A549 (cell line): ENCODE measurements around the gene PLIN4. TPM values are rescaled to one million over a fixed set of nuclear protein-coding genes. Genes with fewer than 3 reads are reported as not detected.

Experiments used
- ATAC-seq, 2 experiments: fragments of 200-7000 bp in 1 of 2; fragments of >200 bp in 1 of 2; cut with Nextera tagmentation in 1 of 2; cut with Tn5 transposase in 1 of 2; 3 replicates each; pipeline versions ENCODE4 v1.8.0 to v1.9.1; 2018 to 2020; ENCODE audit warnings: mild to moderate bottlenecking in 1 of 2, moderate library complexity in 1 of 2
- CTCF ChIA-PET: fragments of 300-600 bp; sonication (Branson Sonifier 250); formaldehyde crosslinking; extraction: SDS; loops from one replicate; lab custom pipeline; 2021; ENCODE audit warnings: antibody characterized with exemption, inconsistent platforms; lab: Yijun Ruan, JAX
- POLR2A ChIA-PET: fragments of 350-600 bp; formaldehyde crosslinking; extraction: SDS; loops from one replicate; lab custom pipeline; 2021; ENCODE audit warnings: antibody characterized with exemption, inconsistent platforms; lab: Yijun Ruan, JAX
- DNase-seq, 2 experiments: peaks; one replicate each; pipeline versions ENCODE4 v3.0.0 to v3.0.0-alpha.2; 2011 to 2016; ENCODE audit warnings: low read depth in 1 of 2, low spot score in 1 of 2
- FAIRE-seq: peaks from 2 replicates; lab custom pipeline; 2011; peaks lifted over from hg19 to GRCh38; lab: Jason Lieb, UNC
- H3K27ac ChIP-seq, 2 experiments: fragments of >200 bp; sonication (Bioruptor Twin); formaldehyde crosslinking; 3 replicates each; pipeline ENCODE4 v1.5.1; 2016 to 2017
- H3K4me1 ChIP-seq: fragments of >200 bp; sonication (Bioruptor Twin); formaldehyde crosslinking; 3 replicates; pipeline ENCODE4 v1.6.1; 2016
- H3K4me2 ChIP-seq: fragments of >200 bp; sonication (Bioruptor Twin); formaldehyde crosslinking; 3 replicates; pipeline ENCODE4 v1.6.1; 2016
- H3K4me3 ChIP-seq: fragments of >200 bp; sonication (Bioruptor Twin); formaldehyde crosslinking; 3 replicates; pipeline ENCODE4 v1.5.1; 2016
- H3K9me3 ChIP-seq: fragments of >200 bp; sonication (Bioruptor Twin); formaldehyde crosslinking; 3 replicates; pipeline ENCODE4 v1.6.1; 2016
- BHLHE40 ChIP-seq: IDR thresholded peaks from 2 replicates; pipeline ENCODE4 v1.6.1; 2012; ENCODE audit warnings: low read depth, low read length, inconsistent platforms
- CBX2 ChIP-seq: fragments of 200-600 bp; sonication (generic); IDR thresholded peaks from 2 replicates; pipeline ENCODE4 v1.6.1; 2016; ENCODE audit warnings: low read depth, mild to moderate bottlenecking, borderline replicate concordance
- CHD2 ChIP-seq: fragments of 150-350 bp; IDR thresholded peaks from 2 replicates; pipeline ENCODE4 v1.6.1; 2014; ENCODE audit warnings: low read length; ENCODE audit not compliant: partially characterized antibody
- EHMT2 ChIP-seq: fragments of 200-600 bp; sonication (generic); IDR thresholded peaks from 2 replicates; pipeline ENCODE4 v1.6.1; 2016; ENCODE audit warnings: antibody characterized with exemption, low read depth, mild to moderate bottlenecking, moderate library complexity
- EP300 ChIP-seq, 2 experiments: fragments of >200 bp; sonication (Bioruptor Twin); formaldehyde crosslinking; IDR thresholded peaks; 2 replicates in 1 of 2; 3 replicates in 1 of 2; pipeline ENCODE4 v1.6.1; 2016 to 2017
- HOXB13 ChIP-seq: fragments of 250-450 bp; sonication (Bioruptor Pico); IDR thresholded peaks from 2 replicates; pipeline ENCODE4 v1.5.0; 2020; ENCODE audit warnings: low read depth, mild to moderate bottlenecking, moderate library complexity
- JUN ChIP-seq, 2 experiments: fragments of >200 bp; sonication (Bioruptor Twin); formaldehyde crosslinking; IDR thresholded peaks; 2 replicates in 1 of 2; 3 replicates in 1 of 2; pipeline ENCODE4 v1.6.1; 2016 to 2017
- MAFK ChIP-seq: fragments of 450-650 bp; IDR thresholded peaks from 2 replicates; pipeline ENCODE4 v1.6.1; 2014; ENCODE audit not compliant: partially characterized antibody
- NR3C1 ChIP-seq: fragments of >200 bp; sonication (Bioruptor Twin); formaldehyde crosslinking; IDR thresholded peaks from 3 replicates; pipeline ENCODE4 v1.6.1; 2017
- PHF8 ChIP-seq: fragments of 200-600 bp; sonication (generic); IDR thresholded peaks from 2 replicates; pipeline ENCODE4 v1.6.1; 2016; ENCODE audit warnings: low read depth, mild to moderate bottlenecking, antibody characterized with exemption, moderate library complexity, borderline replicate concordance
- RAD21 ChIP-seq, 2 experiments: fragments of >200 bp in 1 of 2; sonication (Bioruptor Twin) in 1 of 2; formaldehyde crosslinking in 1 of 2; IDR thresholded peaks in 1 of 2; conservative IDR thresholded peaks in 1 of 2; 2 replicates in 1 of 2; 3 replicates in 1 of 2; pipeline ENCODE4 v1.6.1; 2012 to 2018; ENCODE audit warnings: inconsistent platforms in 1 of 2
- TFCP2L1 ChIP-seq: fragments of 250-450 bp; sonication (Bioruptor Pico); IDR thresholded peaks from 2 replicates; pipeline ENCODE4 v1.5.0; 2021; ENCODE audit warnings: mild to moderate bottlenecking
- ZFP36 ChIP-seq: fragments of 450-650 bp; IDR thresholded peaks from 2 replicates; pipeline ENCODE4 v1.6.1; 2014; ENCODE audit warnings: borderline replicate concordance; ENCODE audit not compliant: partially characterized antibody
- ZNF302 ChIP-seq: fragments of 250-450 bp; sonication (Bioruptor Pico); IDR thresholded peaks from 2 replicates; pipeline ENCODE4 v1.9.0; 2021; ENCODE audit warnings: inconsistent platforms, mild to moderate bottlenecking, moderate library complexity
- whole genome bisulfite sequencing: methylation state at CpG from one replicate; pipeline ENCODE4 v1.1.6; 2017; ENCODE audit errors: missing lambda C conversion rate; 5-methylcytosine and 5-hydroxymethylcytosine counted together
- polyA plus RNA-seq, 4 experiments: library from polyadenylated mRNA; depleted of rRNA in 3 of 4; stranded (reverse); fragments of >200 nt; fragmentation: RNase III in 1 of 4; extraction: RNeasy Plus Mini Kit Qiagen cat#74134 plus additional on column Dnase treatment in 1 of 4; gene quantifications; 2 replicates in 3 of 4; 3 replicates in 1 of 4; pipeline ENCODE4 v1.2.3, GENCODE V29; 2011 to 2017
- TF ChIP-seq, protein P1 (sequence below): fragments of 450-650 bp; IDR thresholded peaks from 2 replicates; pipeline ENCODE4 v1.6.1; 2014; ENCODE audit warnings: antibody characterized with exemption
- TF ChIP-seq, protein P2 (sequence below): fragments of >200 bp; sonication (Bioruptor Twin); formaldehyde crosslinking; IDR thresholded peaks from 3 replicates; pipeline ENCODE4 v1.5.1; 2016
- TF ChIP-seq, protein P3 (sequence below): fragments of 200-600 bp; sonication (generic); IDR thresholded peaks from 2 replicates; pipeline ENCODE4 v1.6.1; 2016; ENCODE audit warnings: antibody characterized with exemption, mild to moderate bottlenecking, moderate library complexity

PLIN4 gene
- polyA plus RNA-seq, 2 of the 4 experiments (the other 2 are of a cell fraction) = 0.04 to 0.23 TPM

DNA sequence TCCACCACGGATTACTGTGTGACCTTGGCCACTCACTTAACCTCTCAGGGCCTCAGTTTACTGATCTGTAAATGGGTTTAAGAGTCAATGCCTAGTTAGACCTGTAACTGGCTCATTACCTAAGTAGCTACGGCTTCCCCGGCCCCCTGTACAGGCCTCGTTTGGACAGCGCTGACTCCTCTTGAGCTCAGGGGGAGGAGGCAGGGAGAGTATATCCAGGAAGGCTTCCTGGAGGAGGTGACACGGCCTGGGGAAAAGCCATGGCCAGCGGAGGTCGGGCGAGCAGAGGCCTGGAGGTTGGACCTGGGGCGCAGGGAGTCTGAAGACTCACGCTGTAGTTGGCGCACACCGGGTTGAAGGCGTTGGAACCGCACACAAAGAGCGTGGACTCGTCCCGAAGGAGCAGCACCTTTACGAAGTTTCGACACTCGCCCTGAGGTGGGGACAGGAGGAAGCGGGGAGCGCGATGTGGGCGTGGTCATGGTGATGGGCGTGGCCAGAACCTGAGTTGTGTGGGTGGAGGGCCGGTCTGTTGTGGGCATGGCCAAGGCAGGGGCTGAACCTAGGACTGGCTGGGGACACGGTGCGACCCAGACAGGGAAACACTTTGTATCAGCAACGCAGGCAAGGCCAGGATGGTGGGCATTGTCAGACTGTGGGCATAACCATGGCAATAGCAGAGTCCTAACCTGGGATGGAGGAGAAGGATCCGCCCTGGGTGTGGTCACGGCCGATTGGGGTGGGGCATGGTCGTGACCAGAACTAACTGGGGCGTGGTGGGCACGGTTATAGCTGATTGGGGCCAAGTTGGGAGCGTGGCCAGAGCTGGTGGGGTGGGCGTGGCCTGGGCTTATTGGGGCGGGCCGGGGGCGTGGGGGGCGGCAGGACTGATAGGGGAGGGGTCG is 37.6 kb upstream of the PLIN4 start:
- TF ChIP-seq ZNF302 = no peak
- TF ChIP-seq, protein P1, sequence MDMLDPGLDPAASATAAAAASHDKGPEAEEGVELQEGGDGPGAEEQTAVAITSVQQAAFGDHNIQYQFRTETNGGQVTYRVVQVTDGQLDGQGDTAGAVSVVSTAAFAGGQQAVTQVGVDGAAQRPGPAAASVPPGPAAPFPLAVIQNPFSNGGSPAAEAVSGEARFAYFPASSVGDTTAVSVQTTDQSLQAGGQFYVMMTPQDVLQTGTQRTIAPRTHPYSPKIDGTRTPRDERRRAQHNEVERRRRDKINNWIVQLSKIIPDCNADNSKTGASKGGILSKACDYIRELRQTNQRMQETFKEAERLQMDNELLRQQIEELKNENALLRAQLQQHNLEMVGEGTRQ = no peak
- TF ChIP-seq ZFP36 = peak; percentile 93
- FAIRE-seq (no peak), DNase-seq (peak; percentile 57 to 68), ATAC-seq (peak; percentile 58 to 76)
- Histone ChIP-seq H3K4me3 (no peak overlapping the region), H3K4me2 (peak overlapping the region; percentile 58), H3K4me1 (peaks cover 13% of the 10 kb centered on the region), H3K9me3 (no peaks in the 10 kb centered on the region), H3K27ac (peak overlapping the region in 1 of 2 experiments; percentile 59; a peak in 2 of 6 replicates)
- ChIA-PET POLR2A (interaction anchor here (0.6 kb wide), 1 partner anchor 10 kb away, joined by 4 read pairs; no protein-coding TSS in a partner anchor), CTCF (interaction anchor here (0.7 to 3.8 kb wide), 12 partner anchors 9 to 235 kb away, joined by 3 to 18 read pairs (median 4); partner anchors contain the start of gene FEM1A)
- WGBS = 63% methylated on average over 36 of the region's 43 CpGs

DNA sequence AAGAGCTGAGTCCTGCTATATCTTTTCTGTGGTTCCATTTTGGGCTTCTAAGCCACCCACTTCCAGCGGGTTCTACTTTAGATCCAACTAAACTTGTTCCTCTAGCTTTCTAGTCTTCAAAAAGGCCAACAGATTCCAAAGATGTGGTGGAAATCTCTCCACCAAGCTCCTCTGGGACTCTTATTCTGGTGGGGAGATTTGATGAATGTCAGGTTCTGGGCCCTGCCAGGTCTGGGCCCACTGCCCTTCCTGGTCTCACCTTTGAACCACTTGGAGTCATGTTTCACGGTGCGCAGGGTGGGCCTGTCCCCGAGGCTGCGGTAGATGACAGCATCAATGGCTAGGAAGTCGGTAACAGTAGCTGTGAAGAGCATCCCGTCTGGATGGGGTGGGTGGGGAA is 36.4 kb upstream of the PLIN4 start:
- H3K4me2 ChIP-seq = no peak overlapping the region
- DNase-seq (no peak), ATAC-seq (no peak), FAIRE-seq (no peak)
- no peaks in the 10 kb centered on the region for H3K9me3 ChIP-seq
- H3K4me3 ChIP-seq = no peak overlapping the region
- ChIA-PET CTCF (interaction anchor here (1.0 to 3.8 kb wide), 7 partner anchors 16 to 236 kb away, joined by 3 to 18 read pairs (median 4); partner anchors contain the start of gene FEM1A), POLR2A (no interaction called here)
- no peak overlapping the region for H3K27ac ChIP-seq
- WGBS = 95% methylated on average over 1 of the region's 7 CpGs
- H3K4me1 ChIP-seq = peaks cover 13% of the 10 kb centered on the region
- no peak for TF ChIP-seq BHLHE40
- no peak for TF ChIP-seq MAFK
- TF ChIP-seq, protein P2, sequence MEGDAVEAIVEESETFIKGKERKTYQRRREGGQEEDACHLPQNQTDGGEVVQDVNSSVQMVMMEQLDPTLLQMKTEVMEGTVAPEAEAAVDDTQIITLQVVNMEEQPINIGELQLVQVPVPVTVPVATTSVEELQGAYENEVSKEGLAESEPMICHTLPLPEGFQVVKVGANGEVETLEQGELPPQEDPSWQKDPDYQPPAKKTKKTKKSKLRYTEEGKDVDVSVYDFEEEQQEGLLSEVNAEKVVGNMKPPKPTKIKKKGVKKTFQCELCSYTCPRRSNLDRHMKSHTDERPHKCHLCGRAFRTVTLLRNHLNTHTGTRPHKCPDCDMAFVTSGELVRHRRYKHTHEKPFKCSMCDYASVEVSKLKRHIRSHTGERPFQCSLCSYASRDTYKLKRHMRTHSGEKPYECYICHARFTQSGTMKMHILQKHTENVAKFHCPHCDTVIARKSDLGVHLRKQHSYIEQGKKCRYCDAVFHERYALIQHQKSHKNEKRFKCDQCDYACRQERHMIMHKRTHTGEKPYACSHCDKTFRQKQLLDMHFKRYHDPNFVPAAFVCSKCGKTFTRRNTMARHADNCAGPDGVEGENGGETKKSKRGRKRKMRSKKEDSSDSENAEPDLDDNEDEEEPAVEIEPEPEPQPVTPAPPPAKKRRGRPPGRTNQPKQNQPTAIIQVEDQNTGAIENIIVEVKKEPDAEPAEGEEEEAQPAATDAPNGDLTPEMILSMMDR = no peak
- TF ChIP-seq EP300 (IDR thresholded peaks at IDR 0.05) = no peak
- no peak for TF ChIP-seq EHMT2
- no peak for TF ChIP-seq TFCP2L1 (CRISPR knock-in tag)

DNA sequence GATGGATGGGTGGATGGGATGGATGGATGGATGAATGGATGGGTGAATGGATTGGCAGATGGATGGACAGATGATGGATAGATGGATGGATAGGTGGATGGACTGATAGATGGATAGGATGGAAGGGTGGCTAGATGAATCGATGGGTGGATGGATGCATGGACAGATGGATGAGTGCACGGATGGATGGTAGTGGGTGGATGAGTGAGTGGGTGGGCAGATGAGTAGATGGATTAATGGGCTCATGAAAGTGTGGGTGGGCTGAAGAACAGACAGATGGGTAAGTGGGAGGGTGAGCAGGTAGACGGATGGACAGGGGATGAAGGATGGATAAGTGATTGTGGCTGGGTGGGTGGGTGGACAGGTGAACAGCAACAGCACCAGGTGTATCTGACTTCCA is 35.5 kb upstream of the PLIN4 start:
- CTCF ChIA-PET = no interaction called here
- POLR2A ChIA-PET = no interaction called here
- no peak overlapping the region for H3K27ac ChIP-seq
- no peak overlapping the region for H3K4me3 ChIP-seq
- H3K4me2 ChIP-seq = no peak overlapping the region
- no peak for FAIRE-seq
- H3K4me1 ChIP-seq = peaks cover 13% of the 10 kb centered on the region
- TF ChIP-seq CHD2 = no peak
- TF ChIP-seq, protein P3, sequence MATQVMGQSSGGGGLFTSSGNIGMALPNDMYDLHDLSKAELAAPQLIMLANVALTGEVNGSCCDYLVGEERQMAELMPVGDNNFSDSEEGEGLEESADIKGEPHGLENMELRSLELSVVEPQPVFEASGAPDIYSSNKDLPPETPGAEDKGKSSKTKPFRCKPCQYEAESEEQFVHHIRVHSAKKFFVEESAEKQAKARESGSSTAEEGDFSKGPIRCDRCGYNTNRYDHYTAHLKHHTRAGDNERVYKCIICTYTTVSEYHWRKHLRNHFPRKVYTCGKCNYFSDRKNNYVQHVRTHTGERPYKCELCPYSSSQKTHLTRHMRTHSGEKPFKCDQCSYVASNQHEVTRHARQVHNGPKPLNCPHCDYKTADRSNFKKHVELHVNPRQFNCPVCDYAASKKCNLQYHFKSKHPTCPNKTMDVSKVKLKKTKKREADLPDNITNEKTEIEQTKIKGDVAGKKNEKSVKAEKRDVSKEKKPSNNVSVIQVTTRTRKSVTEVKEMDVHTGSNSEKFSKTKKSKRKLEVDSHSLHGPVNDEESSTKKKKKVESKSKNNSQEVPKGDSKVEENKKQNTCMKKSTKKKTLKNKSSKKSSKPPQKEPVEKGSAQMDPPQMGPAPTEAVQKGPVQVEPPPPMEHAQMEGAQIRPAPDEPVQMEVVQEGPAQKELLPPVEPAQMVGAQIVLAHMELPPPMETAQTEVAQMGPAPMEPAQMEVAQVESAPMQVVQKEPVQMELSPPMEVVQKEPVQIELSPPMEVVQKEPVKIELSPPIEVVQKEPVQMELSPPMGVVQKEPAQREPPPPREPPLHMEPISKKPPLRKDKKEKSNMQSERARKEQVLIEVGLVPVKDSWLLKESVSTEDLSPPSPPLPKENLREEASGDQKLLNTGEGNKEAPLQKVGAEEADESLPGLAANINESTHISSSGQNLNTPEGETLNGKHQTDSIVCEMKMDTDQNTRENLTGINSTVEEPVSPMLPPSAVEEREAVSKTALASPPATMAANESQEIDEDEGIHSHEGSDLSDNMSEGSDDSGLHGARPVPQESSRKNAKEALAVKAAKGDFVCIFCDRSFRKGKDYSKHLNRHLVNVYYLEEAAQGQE = no peak
- TF ChIP-seq PHF8 = no peak
- TF ChIP-seq HOXB13 = no peak
- TF ChIP-seq NR3C1 = no peak
- no peak for TF ChIP-seq JUN (IDR thresholded peaks at IDR 0.05)
- no peak for TF ChIP-seq CBX2
- TF ChIP-seq RAD21 (conservative IDR thresholded peaks at IDR 0.05 in 1 of 2, IDR thresholded peaks at IDR 0.05 in 1 of 2) = no peak
- TF ChIP-seq ZNF302 = no peak
- TF ChIP-seq, all 56 proteins: peak for 0
- no peaks in the 10 kb centered on the region for H3K9me3 ChIP-seq
- no peak for DNase-seq
- no peak for ATAC-seq
- WGBS = 92% methylated on average over 3 of the region's 3 CpGs
